ENCODE measurements around the gene CETN1. TPM values are rescaled to one million over a fixed set of nuclear protein-coding genes. Genes with fewer than 3 reads are reported as not detected.

Gene CETN1
- total RNA-seq, 1 donor from 2014 or later = not detected

DNA sequence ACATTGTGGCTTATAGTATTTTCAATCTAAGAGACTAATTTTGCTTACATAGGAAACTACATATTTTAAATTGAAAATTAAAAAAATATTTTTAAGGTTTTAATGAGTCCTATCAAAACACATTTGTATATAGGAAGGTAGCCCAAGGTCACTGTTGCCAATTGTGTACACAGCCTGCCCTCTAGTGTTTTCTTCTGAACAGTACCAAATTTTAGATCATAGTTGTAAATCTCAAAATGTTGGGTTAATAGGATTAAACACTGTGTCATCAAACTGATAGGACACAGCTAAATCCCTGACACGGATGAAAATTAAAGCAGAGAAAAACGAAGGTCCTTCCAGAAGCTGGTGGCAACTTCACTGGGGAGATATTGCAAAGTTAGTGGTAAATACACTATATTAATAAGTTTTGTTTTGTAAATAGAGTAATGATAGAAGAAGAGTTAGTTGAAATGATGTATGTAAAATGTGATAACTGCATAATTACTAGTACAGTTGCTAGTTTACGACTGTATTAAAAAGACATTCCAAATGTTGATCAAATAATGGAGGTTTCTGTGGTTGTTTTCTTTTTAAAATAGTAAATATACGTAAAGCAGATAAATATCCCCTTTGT lies 36.3 kb downstream of the CETN1 start:
- H3K4me1 Mint-ChIP-seq (ENCODE audit: low read depth) = no peaks in the 10 kb centered on the region
- intact Hi-C loops (cut with micrococcal nuclease) = loop anchor here (1.0 to 10.0 kb wide), 5 partner anchors 19 to 504 kb away; partner anchors contain the start of gene THOC1
- no peak overlapping the region for H3K27ac Mint-ChIP-seq
- no peaks in the 10 kb centered on the region for H3K36me3 Mint-ChIP-seq (ENCODE audit: low read depth)
- H3K4me3 Mint-ChIP-seq = no peak overlapping the region
- no peak for DNase-seq (ENCODE audit: low spot score)
- H3K27me3 Mint-ChIP-seq (ENCODE audit: insufficient read depth) = peaks cover 11% of the 10 kb centered on the region
- H3K9me3 Mint-ChIP-seq = no peaks in the 10 kb centered on the region

DNA sequence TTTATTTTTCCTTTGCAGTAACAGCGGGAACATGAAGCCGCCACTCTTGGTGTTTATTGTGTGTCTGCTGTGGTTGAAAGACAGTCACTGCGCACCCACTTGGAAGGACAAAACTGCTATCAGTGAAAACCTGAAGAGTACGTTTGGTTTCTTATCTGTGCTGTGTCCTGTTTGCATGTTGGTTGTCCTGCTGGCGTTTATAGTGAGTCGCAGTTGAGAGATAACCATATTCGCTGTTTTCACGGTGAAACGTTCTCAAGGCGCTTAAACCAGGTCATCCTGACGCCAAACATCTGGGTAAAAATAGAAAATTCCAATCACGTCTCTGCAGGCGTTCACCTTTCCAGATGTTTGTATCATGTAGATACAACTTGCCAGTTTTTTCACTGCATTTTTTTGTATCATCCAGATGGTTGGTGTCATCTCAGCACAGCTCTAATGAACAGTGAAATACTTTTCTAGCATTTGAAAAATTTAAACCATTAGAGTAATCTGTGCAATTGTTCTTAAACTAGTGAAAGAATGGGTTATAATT lies 37.9 kb downstream of the CETN1 start:
- no peak overlapping the region for H3K27ac Mint-ChIP-seq
- no peak overlapping the region for H3K4me3 Mint-ChIP-seq
- no peaks in the 10 kb centered on the region for H3K4me1 Mint-ChIP-seq (ENCODE audit: low read depth)
- no peaks in the 10 kb centered on the region for H3K9me3 Mint-ChIP-seq
- peaks cover 13% of the 10 kb centered on the region for H3K27me3 Mint-ChIP-seq (ENCODE audit: insufficient read depth)
- no peaks in the 10 kb centered on the region for H3K36me3 Mint-ChIP-seq (ENCODE audit: low read depth)
- intact Hi-C loops (cut with micrococcal nuclease) = loop anchor here (2.0 to 10.0 kb wide), 4 partner anchors 123 to 506 kb away; partner anchors contain the start of gene THOC1
- DNase-seq (ENCODE audit: low spot score) = no peak

DNA sequence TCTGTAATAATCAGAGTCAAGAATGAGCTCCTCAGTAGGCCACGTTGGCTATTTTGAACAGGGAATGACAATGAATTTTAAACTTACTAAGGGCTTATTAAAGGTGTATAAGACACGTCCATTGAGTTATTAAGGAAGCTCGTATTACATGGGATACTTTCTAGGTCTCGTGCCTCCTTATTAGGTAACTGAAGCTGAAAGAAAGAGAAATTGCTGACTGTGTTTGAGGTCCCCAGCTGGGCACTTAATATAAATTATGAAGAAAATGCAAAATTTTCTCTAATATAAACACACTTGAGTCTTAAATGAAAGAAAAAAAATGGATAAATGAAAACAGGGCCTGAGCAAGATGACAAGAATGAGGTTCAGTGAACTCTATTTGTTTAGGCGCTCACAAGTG lies 38.4 kb downstream of the CETN1 start:
- DNase-seq (ENCODE audit: low spot score) = no peak
- no peak overlapping the region for H3K27ac Mint-ChIP-seq
- no peak overlapping the region for H3K4me3 Mint-ChIP-seq
- peaks cover 13% of the 10 kb centered on the region for H3K27me3 Mint-ChIP-seq (ENCODE audit: insufficient read depth)
- H3K9me3 Mint-ChIP-seq = no peaks in the 10 kb centered on the region
- no peaks in the 10 kb centered on the region for H3K4me1 Mint-ChIP-seq (ENCODE audit: low read depth)
- intact Hi-C loops (cut with micrococcal nuclease) = loop anchor here (5.0 to 10.0 kb wide), 2 partner anchors 124 to 506 kb away; no protein-coding TSS in a partner anchor
- H3K36me3 Mint-ChIP-seq (ENCODE audit: low read depth) = no peaks in the 10 kb centered on the region

DNA sequence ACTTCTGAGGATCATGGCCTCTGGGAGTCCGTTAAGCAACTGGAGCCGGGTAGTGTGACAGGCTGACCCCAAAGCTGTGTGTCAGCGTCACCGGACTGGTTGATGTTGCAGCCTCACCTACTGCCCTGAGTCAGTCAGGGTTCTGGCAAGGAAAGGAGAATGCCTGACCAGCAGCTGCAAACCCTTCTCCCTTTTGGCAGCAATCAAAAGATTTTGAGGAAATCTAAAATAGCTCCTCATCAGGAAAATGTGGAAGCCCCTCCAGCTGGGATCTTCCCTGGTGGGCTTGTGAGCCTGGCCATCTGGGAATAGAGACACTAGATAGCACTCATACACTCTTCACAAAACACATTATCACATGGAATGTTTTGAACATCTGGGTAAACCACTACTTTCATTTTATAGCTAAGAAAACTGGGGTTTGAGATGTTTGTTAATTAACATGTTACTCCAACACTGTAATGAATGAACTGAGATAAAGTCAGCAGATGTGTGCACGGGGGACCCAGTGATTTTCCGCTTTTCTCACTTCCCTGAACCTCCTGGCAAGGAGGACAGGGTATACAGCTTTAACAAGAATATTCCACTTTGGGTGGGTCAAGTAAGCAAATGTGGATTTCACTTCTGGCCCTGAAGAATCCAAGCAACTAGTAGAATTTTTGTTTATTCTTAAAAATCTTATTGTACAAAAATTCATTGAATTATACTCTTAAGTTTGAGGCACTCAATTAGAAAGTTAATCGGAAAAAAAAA lies 41.3 kb downstream of the CETN1 start:
- no peak for DNase-seq (ENCODE audit: low spot score)
- Mint-ChIP-seq H3K27me3 (ENCODE audit: insufficient read depth) (peaks cover 17% of the 10 kb centered on the region), H3K4me1 (ENCODE audit: low read depth) (no peaks in the 10 kb centered on the region), H3K4me3 (no peak overlapping the region), H3K9me3 (no peaks in the 10 kb centered on the region), H3K27ac (no peak overlapping the region), H3K36me3 (ENCODE audit: low read depth) (no peaks in the 10 kb centered on the region)
- intact Hi-C loops (cut with micrococcal nuclease) = loop anchor here (5.0 kb wide), 1 partner anchor 111 kb away; no protein-coding TSS in a partner anchor

DNA sequence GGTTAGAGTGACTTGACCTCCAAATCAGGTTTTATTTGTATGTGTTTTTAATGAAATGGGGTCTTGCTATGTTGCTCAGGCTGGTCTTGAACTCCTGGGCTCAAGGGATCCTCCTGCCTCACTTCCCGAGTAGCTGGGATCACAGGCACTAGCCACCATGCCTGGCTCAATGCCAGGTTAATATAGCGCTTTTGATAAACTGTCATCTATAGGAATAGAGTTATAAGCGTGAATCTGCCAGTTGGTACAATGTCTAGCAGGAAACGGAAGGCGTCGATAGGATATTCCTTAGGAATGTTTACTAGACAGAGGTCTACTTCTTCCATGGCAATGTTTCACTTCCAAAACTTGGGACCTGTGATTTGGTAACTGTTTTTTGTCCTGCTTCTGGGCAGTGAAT lies 42.1 kb downstream of the CETN1 start:
- no peak for DNase-seq (ENCODE audit: low spot score)
- intact Hi-C loops (cut with micrococcal nuclease) = loop anchor here (5.0 kb wide), 1 partner anchor 110 kb away; no protein-coding TSS in a partner anchor
- H3K4me1 Mint-ChIP-seq (ENCODE audit: low read depth) = no peaks in the 10 kb centered on the region
- peaks cover 25% of the 10 kb centered on the region for H3K27me3 Mint-ChIP-seq (ENCODE audit: insufficient read depth)
- H3K9me3 Mint-ChIP-seq = no peaks in the 10 kb centered on the region
- no peak overlapping the region for H3K4me3 Mint-ChIP-seq
- H3K27ac Mint-ChIP-seq = no peak overlapping the region
- H3K36me3 Mint-ChIP-seq (ENCODE audit: low read depth) = no peaks in the 10 kb centered on the region

DNA sequence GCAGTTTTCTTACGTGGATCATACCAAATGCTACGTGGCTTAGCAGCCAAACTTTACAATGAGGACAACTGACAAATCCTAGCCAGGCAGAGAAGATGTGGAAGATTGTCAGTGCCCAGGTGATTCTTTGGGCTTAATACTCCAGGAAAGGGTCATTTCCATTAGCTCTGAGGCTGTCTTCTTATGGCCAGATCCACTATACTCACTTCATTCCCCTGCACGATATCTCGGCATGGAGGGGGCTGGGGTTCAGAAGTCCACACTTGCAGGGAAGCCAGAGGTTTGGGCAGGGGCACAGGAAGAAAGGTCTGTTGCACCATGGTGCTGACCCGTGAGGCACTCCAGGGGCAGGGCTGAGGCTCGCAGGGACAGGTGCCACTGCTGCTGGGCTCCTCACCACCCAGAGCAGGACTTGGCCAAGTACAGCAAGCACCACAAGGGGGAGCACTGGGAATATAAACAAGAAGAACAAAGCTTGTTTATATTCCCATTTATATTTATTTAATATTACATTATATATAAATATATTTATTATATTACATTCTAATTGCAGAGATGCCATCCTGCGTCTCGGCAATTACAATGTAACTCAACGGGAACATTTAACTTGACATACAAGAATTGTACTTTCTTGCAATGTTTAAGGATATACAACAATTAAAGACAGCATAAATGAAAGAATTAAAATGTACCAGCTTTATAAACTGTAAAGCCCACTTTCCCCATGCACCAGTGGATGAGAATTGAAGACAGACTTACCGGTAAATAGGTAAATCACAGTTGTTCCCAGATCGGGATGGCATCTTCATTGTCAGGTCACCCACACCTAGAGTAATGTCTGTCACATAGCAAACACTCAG lies 43.8 kb downstream of the CETN1 start:
- Mint-ChIP-seq H3K27ac (no peak overlapping the region), H3K4me1 (ENCODE audit: low read depth) (no peaks in the 10 kb centered on the region), H3K4me3 (no peak overlapping the region), H3K9me3 (no peaks in the 10 kb centered on the region), H3K27me3 (ENCODE audit: insufficient read depth) (peaks cover 34% of the 10 kb centered on the region), H3K36me3 (ENCODE audit: low read depth) (no peaks in the 10 kb centered on the region)
- peak; percentile 41 for DNase-seq (ENCODE audit: low spot score)
- intact Hi-C loops (cut with micrococcal nuclease) = loop anchor here (1.0 to 5.0 kb wide), 5 partner anchors 35 to 215 kb away; no protein-coding TSS in a partner anchor

DNA sequence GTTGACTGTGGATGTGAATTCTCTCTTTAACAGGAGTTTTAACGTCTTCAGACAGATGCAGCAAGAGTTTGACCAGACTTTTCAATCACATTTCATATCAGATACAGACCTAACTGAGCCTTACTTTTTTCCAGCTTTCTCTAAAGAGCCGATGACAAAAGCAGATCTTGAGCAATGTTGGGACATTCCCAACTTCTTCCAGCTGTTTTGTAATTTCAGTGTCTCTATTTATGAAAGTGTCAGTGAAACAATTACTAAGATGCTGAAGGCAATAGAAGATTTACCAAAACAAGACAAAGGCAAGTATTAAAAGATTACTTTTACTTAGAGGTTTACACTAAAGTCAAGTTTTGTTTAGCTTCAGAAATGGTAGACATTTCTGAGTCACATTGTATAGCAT lies 47.1 kb downstream of the CETN1 start:
- Mint-ChIP-seq H3K4me3 (no peak overlapping the region), H3K36me3 (ENCODE audit: low read depth) (peaks cover 2% of the 10 kb centered on the region), H3K27ac (no peak overlapping the region), H3K4me1 (ENCODE audit: low read depth) (peaks cover 6% of the 10 kb centered on the region), H3K27me3 (ENCODE audit: insufficient read depth) (peaks cover 26% of the 10 kb centered on the region), H3K9me3 (no peaks in the 10 kb centered on the region)
- intact Hi-C loops (cut with micrococcal nuclease) = no loop called here
- DNase-seq (ENCODE audit: low spot score) = no peak

DNA sequence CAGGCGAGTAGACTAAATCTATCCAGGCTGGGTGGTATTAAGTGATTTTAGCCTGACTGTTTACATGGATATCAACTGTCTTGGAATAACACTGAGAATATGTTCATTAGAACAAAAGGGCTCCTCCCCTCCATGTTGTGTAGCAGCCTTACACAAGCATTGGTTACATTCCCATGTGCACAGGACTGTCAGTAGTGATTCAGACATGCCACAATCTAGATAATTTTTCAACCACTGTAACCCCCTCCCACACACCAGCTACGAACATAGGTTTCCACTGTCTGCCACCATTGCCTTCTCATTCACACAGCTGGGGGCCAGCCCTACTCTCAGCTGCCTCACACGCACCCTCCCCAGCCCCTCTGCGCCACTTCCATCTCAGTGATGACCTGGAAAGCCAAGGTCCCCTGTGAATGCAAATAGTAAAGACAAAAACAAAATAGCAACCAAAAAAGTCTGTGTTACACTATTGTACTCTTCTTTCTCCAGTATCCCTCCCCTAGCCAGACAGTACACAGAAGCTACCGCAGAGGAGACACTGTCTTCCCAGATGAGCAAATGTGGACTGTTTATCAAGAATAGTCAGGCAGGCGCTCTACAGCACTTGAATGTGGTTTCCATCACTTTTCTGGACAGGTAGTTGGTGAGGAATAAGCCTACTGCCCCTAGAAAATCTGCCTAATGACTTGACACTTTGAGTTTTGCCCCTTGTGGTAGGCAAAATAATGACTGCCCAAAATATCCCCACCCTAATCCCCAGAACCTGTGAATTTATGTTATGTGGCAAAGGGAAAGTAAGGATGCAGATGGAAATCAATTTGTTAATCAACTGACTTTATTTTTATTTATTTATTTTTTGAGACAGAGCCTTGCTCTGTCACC lies 49.3 kb downstream of the CETN1 start:
- H3K4me1 Mint-ChIP-seq (ENCODE audit: low read depth) = peaks cover 6% of the 10 kb centered on the region
- H3K36me3 Mint-ChIP-seq (ENCODE audit: low read depth) = peaks cover 2% of the 10 kb centered on the region
- intact Hi-C loops (cut with micrococcal nuclease) = no loop called here
- no peak for DNase-seq (ENCODE audit: low spot score)
- peaks cover 24% of the 10 kb centered on the region for H3K27me3 Mint-ChIP-seq (ENCODE audit: insufficient read depth)
- no peaks in the 10 kb centered on the region for H3K9me3 Mint-ChIP-seq
- H3K27ac Mint-ChIP-seq = no peak overlapping the region
- H3K4me3 Mint-ChIP-seq = no peak overlapping the region

DNA sequence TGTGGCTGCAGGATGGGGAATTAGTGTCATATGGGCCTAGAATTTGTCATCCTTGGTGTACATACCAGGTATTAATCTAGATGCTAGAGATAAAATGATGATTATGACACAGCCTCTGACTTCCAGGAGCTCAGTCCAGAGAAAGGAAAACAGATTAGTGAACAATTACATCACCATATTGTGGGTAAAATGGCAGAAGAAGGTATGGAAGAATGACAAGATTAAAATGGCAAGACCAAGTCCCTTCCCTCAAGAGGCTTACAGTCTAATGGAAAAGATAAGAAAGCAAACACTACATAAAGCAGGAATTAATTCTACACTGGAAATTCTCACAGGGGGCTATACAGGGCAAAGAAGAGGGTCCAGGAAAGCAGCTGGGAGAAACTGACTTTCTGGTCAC lies 51.4 kb downstream of the CETN1 start:
- H3K27ac Mint-ChIP-seq = no peak overlapping the region
- no peaks in the 10 kb centered on the region for H3K9me3 Mint-ChIP-seq
- no peak for DNase-seq (ENCODE audit: low spot score)
- H3K36me3 Mint-ChIP-seq (ENCODE audit: low read depth) = peaks cover 2% of the 10 kb centered on the region
- peaks cover 6% of the 10 kb centered on the region for H3K4me1 Mint-ChIP-seq (ENCODE audit: low read depth)
- intact Hi-C loops (cut with micrococcal nuclease) = no loop called here
- H3K27me3 Mint-ChIP-seq (ENCODE audit: insufficient read depth) = peaks cover 19% of the 10 kb centered on the region
- no peak overlapping the region for H3K4me3 Mint-ChIP-seq

Other genes with a start within 250 kb of the CETN1 start
- not detected in 2 replicates for gene COLEC12, start 79.7 kb upstream of the CETN1 start, total RNA-seq
- not detected in 2 replicates for gene CLUL1, start 16.6 kb downstream of the CETN1 start, total RNA-seq
- 246 and 257 TPM in 2 replicates for gene TYMS, start 77.3 kb downstream of the CETN1 start, total RNA-seq
- 84.4 and 96.1 TPM in 2 replicates for gene ENOSF1, start 132.2 kb downstream of the CETN1 start, total RNA-seq
- gene YES1, start 231.9 kb downstream of the CETN1 start, total RNA-seq = 18.5 and 18.9 TPM in 2 replicates